Neural progenitor cell (in vitro differentiated cells): Measurements from ENCODE around the gene OLFML2B.

Experiments
- CTCF ChIP-seq: fragments of 200-600 bp; sonication (generic); IDR thresholded peaks from 2 replicates; pipeline ENCODE4 v1.5.1; 2017; ENCODE audit warnings: antibody characterized with exemption, mild to moderate bottlenecking
- EZH2 ChIP-seq: fragments of 200-600 bp; sonication (generic); IDR thresholded peaks from 2 replicates; pipeline ENCODE4 v1.6.1; 2017; ENCODE audit warnings: antibody characterized with exemption, mild to moderate bottlenecking, moderate library complexity
- EZH2phosphoT487 ChIP-seq: fragments of 200-600 bp; sonication (generic); IDR thresholded peaks from 2 replicates; pipeline ENCODE4 v1.6.1; 2017; ENCODE audit warnings: antibody characterized with exemption

- TF ChIP-seq CTCF (no peak), EZH2 (no peak), EZH2phosphoT487 (no peak)
These were observed 3.5 kb downstream of the OLFML2B start for GRCh38 chr1:162020150-162020549.
